Skeletal muscle tissue (tissue), 4 donors: Measurements from ENCODE around the gene HERC2. TPM values are rescaled to one million over a fixed set of nuclear protein-coding genes. Genes with fewer than 3 reads are reported as not detected.

ENCODE experiments used
- H3K27ac ChIP-seq: one replicate; pipeline ENCODE4 v1.7.0; 2013; ENCODE audit warnings: mild to moderate bottlenecking, low read depth, low read length, inconsistent platforms
- H3K27me3 ChIP-seq, 3 donors: one replicate each; pipeline ENCODE4 v1.7.0; 2013; ENCODE audit warnings: low read length in 3 of 3; ENCODE audit not compliant: control insufficient read depth in 3 of 3, insufficient read depth in 3 of 3
- H3K36me3 ChIP-seq, 3 donors: one replicate each; pipeline ENCODE4 v1.7.0; 2013; ENCODE audit warnings: low read length in 3 of 3; ENCODE audit not compliant: control insufficient read depth in 3 of 3, insufficient read depth in 3 of 3
- H3K4me1 ChIP-seq, 3 donors: one replicate each; pipeline ENCODE4 v1.7.0; 2013; ENCODE audit warnings: low read length in 3 of 3, mild to moderate bottlenecking in 3 of 3; ENCODE audit not compliant: control insufficient read depth in 3 of 3, insufficient read depth in 3 of 3
- H3K4me3 ChIP-seq, 3 donors: one replicate each; pipeline ENCODE4 v1.7.0; 2013; ENCODE audit warnings: low read length in 3 of 3
- H3K9ac ChIP-seq, 3 donors: one replicate each; pipeline ENCODE4 v1.7.0; 2013; ENCODE audit warnings: low read length in 3 of 3, mild to moderate bottlenecking in 3 of 3, moderate library complexity in 2 of 3, low read depth in 1 of 3
- H3K9me3 ChIP-seq, 3 donors: one replicate each; pipeline ENCODE4 v1.7.0; 2013; ENCODE audit warnings: low read length in 3 of 3; ENCODE audit not compliant: control insufficient read depth in 3 of 3
- total RNA-seq: library from RNA; depleted of rRNA; stranded (reverse); fragments of >200 nt; gene quantifications from one replicate; pipeline ENCODE4 v1.2.3, GENCODE V29; 2014
- donor health status: Osteomylitis.

The HERC2 gene
- total RNA-seq, 1 donor from 2014 or later, result 56.4 TPM

DNA sequence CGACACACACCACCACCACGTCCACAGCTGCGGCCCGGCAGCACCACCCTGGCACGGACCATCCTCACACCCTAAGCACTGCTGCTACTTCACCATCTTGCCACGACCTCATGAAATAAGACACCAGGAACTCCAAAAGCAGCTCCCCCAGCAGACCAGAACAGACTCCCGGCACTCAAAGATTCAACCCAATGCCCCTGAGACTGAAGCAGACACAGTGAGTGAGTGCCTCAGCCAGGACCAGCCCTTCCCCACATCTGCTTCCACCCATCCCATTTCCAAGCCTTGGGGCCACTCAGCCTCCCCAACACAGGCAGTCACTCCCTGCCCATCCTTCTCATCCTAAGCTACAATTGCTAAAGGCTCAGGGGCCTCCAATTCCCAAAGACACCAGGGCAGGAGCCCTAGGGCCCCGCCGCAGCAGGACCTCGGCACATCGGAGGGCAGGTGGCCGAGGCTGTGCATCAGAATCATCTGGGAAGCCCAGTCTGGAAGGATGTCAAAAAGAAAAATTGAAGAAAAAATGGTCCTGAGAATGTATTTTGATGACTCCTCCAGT, 204.5 kb downstream of the HERC2 start:
- no peaks in the 10 kb centered on the region for H3K4me1 ChIP-seq
- no peak overlapping the region for H3K4me3 ChIP-seq
- H3K36me3 ChIP-seq, result peaks cover 66 to 78% (median 70%) of the 10 kb centered on the region in 3 donors
- no peaks in the 10 kb centered on the region for H3K9me3 ChIP-seq
- no peak overlapping the region for H3K27ac ChIP-seq
- no peaks in the 10 kb centered on the region for H3K27me3 ChIP-seq
- no peak overlapping the region for H3K9ac ChIP-seq

DNA sequence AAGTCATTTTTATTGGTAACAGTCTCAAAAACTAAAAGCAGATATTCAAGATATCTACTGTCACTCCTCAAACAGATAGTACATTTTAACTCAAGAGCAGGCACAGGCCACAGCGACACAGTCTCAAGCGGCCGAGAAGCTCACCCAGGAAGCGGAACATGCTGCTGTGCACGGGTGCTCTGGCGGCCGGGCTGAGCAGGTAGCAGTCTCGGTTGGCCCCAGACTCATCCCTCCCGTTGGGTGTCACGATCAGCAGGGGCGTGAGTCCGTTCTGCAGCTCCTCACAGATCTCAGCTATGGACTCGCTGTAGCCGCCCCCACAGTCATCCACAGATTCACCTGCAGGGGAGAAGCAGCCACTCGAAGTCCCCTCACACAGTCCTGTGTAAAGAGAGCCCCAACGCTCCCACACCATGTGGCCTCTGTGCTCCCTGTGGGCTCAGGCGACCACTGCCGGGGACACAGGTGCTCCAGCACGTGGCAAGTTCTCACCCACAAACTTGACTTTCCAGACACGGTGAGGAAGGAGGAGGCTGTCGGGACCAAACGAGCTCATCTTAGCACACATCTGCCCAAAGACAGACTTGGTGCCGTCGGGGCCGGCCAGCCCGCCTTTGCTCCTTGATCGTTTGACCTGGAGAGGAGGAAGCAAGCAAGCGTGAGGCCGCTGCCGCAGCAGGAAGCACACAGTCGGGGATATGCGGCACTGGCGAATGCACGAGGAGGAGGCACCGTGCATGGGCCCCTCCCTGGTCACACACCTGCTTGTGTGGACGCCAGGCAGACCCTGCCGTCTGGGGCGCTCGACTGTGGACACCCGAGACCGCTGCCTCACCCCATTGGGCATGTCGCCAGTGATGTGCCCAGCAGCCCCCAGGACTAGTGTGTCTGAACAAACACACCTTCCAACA, 205.2 kb downstream of the HERC2 start:
- peaks cover 73 to 78% (median 77%) of the 10 kb centered on the region in 3 donors for H3K36me3 ChIP-seq
- no peak overlapping the region for H3K27ac ChIP-seq
- H3K27me3 ChIP-seq, result no peaks in the 10 kb centered on the region
- no peaks in the 10 kb centered on the region for H3K9me3 ChIP-seq
- H3K4me3 ChIP-seq, result no peak overlapping the region
- no peak overlapping the region for H3K9ac ChIP-seq
- no peaks in the 10 kb centered on the region for H3K4me1 ChIP-seq

DNA sequence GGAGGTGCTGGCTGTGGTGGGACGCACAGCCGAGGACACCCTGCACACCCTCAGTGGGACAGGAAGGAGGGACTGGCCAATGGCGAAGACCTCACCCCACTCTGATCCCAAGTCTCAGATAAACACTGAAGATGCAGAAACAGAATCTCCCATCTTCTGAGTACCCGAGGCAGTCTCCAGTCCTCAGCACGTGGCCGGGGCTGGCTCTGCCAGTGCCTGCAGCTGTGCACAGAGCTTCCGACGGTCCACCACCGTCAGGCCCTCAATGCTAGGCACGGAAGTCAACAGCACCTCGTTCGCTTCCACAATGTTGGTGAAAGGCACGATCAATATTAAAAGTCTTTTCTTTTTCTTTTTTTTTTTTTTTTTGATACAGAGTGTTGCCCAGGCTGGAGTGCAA, 206.1 kb downstream of the HERC2 start:
- Histone ChIP-seq H3K36me3 (peaks cover 72 to 76% (median 74%) of the 10 kb centered on the region in 3 donors), H3K9me3 (no peaks in the 10 kb centered on the region), H3K4me1 (no peaks in the 10 kb centered on the region), H3K4me3 (no peak overlapping the region), H3K27ac (no peak overlapping the region), H3K9ac (no peak overlapping the region), H3K27me3 (no peaks in the 10 kb centered on the region)

DNA sequence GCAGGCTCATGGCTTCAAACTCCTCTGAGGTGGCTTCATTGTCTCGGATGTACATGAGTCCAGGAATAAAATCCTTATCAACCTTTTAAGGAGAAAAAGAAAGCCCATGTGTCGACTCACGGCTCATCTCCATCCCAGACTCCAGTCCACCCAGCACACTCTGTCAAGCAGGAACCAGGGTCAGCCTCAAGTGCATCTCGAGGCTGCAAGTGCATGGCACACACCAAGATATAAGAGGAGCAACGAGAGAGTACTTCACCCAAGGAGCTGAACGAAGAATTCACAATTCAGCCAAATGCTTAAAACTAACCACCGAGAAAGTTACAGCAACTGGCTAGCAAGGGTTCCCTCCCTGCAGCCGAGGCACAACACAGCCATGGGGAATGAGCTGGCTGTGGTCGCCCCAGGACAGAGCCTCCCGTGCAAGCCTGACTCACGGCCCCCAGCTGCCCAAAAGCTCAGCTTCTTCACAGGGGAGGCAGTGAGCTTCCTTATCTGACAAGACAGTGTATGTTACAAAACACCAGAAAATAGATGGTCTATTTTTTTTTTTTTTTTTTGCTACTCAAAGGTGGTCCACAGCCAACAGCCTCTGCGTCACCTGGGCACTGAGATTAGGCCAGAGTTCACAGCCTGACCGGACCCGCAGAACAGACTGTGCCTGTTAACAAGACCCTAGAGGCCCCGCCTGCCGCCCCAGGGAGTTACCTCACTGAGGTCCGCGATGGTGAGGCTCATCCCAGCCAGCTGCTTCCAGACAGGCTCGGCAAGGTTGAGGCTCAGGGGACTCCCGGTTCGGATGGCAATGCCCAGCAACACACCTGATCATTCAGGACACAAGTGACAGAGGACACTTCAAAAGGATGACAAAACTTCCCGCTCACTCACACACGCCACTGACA, 207.0 kb downstream of the HERC2 start:
- no peak overlapping the region for H3K27ac ChIP-seq
- peaks cover 64 to 69% (median 65%) of the 10 kb centered on the region in 3 donors for H3K36me3 ChIP-seq

DNA sequence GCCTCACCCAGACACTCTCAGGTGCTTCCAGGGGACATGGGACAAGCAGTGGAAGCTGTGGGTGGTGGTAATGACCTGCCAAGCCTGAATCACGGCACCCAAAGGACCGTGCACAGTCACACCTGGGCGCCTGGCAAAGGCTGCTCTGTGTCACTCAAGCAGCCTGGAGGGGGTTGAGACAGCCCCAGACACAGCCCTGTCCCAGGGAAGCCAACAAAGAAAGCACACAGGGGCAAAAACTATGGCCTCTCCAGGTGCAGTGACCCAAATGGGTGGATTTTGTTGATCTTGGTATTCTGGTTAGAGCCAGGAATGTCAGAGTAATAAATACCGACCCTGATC, 207.9 kb downstream of the HERC2 start:
- H3K27me3 ChIP-seq, result no peaks in the 10 kb centered on the region
- H3K9ac ChIP-seq, result no peak overlapping the region
- H3K4me3 ChIP-seq, result no peak overlapping the region
- H3K4me1 ChIP-seq, result no peaks in the 10 kb centered on the region
- H3K36me3 ChIP-seq, result peaks cover 60 to 65% (median 61%) of the 10 kb centered on the region in 3 donors
- H3K9me3 ChIP-seq, result no peaks in the 10 kb centered on the region
- no peak overlapping the region for H3K27ac ChIP-seq

More for the DNA sequence above, 207.0 kb downstream of the HERC2 start:
- H3K9me3 ChIP-seq, result no peaks in the 10 kb centered on the region
- no peak overlapping the region for H3K4me3 ChIP-seq
- H3K4me1 ChIP-seq, result no peaks in the 10 kb centered on the region
- H3K27me3 ChIP-seq, result no peaks in the 10 kb centered on the region
- H3K9ac ChIP-seq, result no peak overlapping the region

DNA sequence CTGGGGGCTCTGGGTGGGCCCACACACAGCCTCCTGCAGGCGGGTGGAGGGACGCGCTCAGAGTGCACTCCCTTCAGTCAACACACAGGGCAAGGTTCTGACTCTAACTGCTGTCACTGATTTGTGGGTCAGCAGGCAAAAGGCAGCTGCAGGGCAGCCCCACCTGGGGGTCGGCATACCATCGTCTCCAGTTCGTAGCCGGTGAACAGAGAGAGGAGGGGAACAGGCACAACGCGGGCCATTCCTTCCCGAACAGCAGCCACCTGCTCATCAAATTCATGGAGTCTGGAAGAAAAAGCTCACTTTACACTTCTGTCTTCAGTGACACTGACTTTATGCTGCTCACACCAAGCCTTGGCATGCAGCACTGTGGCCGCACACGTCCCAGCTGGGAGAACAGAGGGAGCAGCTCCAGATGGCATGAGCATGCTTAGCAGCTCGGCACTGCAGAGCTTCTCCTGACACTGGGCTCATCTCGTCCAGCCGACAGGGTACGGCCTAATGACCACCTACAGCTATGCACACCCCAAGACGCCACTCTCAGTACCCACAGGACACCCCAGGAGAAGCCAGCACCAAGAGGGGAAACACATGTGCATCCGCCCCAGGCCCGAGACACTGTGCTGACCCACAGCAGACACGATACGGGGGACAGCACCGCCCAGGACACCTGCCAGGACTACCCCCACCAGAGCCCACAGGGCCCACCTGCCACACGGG, 208.4 kb downstream of the HERC2 start:
- H3K36me3 ChIP-seq, result peaks cover 59 to 64% (median 61%) of the 10 kb centered on the region in 3 donors

DNA sequence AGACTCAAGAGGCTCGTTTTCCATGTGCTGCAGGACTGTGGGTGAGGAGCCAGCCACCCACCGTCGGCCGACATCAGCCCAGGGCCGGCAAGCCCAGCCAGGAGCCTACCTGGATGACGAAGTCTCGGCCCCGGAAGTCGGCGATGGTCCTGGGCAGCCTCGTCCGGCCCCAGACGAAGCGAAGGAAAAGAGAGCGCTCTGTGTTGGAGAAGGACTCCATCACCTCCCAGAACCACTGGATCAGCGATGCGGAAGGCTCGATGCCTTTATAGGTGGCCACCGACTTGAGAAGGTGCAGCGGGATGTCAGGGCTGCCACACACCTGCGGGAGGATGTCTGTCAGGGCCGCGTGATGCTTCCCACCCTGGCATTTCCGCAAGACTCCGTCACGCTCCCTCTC, 209.0 kb downstream of the HERC2 start:
- Histone ChIP-seq H3K27ac (no peak overlapping the region), H3K27me3 (no peaks in the 10 kb centered on the region), H3K4me1 (no peaks in the 10 kb centered on the region), H3K9me3 (no peaks in the 10 kb centered on the region), H3K4me3 (no peak overlapping the region), H3K36me3 (peaks cover 55 to 58% (median 58%) of the 10 kb centered on the region in 3 donors), H3K9ac (no peak overlapping the region)

More for the DNA sequence above, 208.4 kb downstream of the HERC2 start:
- H3K9me3 ChIP-seq, result no peaks in the 10 kb centered on the region
- H3K4me3 ChIP-seq, result no peak overlapping the region
- no peak overlapping the region for H3K9ac ChIP-seq
- no peak overlapping the region for H3K27ac ChIP-seq
- H3K27me3 ChIP-seq, result no peaks in the 10 kb centered on the region
- no peaks in the 10 kb centered on the region for H3K4me1 ChIP-seq

DNA sequence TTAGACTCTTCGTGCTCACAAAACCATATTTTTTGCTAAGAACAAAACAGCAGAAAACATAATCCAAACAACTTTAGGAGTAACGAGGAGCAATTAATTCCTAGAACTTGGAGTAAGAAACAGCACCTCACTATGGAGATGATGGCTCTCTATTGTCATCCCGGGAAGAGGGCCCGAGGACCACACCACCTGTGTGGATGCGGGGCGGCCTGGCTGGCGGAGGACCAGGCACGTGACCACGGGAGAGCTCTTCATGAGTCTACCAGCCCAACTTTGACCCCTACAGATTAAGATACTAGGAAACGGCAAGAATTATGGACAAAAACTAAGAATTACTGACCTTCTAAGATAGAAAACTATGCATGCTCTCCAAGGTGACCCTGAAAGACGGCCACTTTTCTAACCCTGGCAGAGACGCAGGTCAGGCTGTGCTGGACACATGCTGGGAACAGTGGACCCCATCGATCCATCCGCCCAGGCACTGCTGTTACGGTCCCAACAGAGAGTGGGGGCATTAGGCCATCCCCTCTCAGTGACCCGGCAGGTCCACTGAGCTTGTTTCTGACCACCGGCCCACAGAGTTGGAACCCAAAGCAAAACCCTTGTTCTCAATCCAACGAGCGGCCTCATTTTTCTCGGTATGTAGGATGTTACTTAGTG, 209.7 kb downstream of the HERC2 start:
- Histone ChIP-seq H3K4me1 (peaks cover 0 to 7% (median 5%) of the 10 kb centered on the region in 3 donors), H3K9ac (no peak overlapping the region), H3K27ac (no peak overlapping the region), H3K4me3 (no peak overlapping the region), H3K27me3 (peaks cover 0 to 7% (median 0%) of the 10 kb centered on the region in 3 donors), H3K9me3 (no peaks in the 10 kb centered on the region), H3K36me3 (peaks cover 52 to 55% (median 52%) of the 10 kb centered on the region in 3 donors)

DNA sequence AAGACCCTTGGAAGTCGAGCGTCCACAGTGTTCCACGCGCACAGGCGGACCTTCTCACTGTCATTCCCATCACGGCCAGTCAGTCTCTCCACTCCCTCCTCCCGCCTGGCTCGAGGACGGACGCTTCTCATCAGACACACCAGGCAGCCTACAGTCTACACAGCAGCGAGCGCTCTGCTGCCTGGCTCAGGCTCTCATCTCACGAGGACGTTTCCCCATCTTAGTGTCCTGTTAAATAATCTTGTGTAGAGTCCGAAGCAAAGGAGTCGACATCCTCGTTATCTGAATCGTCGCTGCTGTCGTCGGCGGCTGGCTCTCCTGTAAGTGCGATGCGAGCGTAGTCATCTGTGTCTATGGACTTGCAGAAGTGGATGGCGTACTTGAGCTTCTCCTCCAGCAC, 210.4 kb downstream of the HERC2 start:
- Histone ChIP-seq H3K27ac (no peak overlapping the region), H3K4me3 (no peak overlapping the region), H3K27me3 (peaks cover 1 to 9% (median 5%) of the 10 kb centered on the region in 3 donors), H3K9me3 (no peaks in the 10 kb centered on the region), H3K9ac (no peak overlapping the region), H3K36me3 (peaks cover 46 to 48% (median 46%) of the 10 kb centered on the region in 3 donors), H3K4me1 (peaks cover 1 to 12% (median 7%) of the 10 kb centered on the region in 3 donors)
